Activated T-cell treated with anti-CD3 and anti-CD28 coated beads for 4 hours (primary cell): ENCODE measurements around the gene SEMA4B.
A peak's percentile ranks its signal among the peaks of the same experiment; 100 is the strongest.
"Not testable (repeated sequence)": the region's sequence is repeated elsewhere in the genome, so short reads cannot be mapped to it uniquely, and the experiment has no call there.

ENCODE experiments used
- DNase-seq: peaks from one replicate; pipeline ENCODE4 v3.0.0-alpha.2; 2020

SEMA4B gene

GRCh38 chr15:90201130-90201943, at the start of gene SEMA4B:
Gene SEMA4B (plus strand): TSS chr15:90201330. CDS start chr15:90201579, 249 bp downstream.
- DNase-seq: peak; percentile 45

GRCh38 chr15:90151989-90152645, 49.0 kb upstream of the SEMA4B start:
- DNase-seq: no peak

GRCh38 chr15:90153658-90154057, 47.5 kb upstream of the SEMA4B start:
- DNase-seq: no peak

- no peak for DNase-seq
Measured at GRCh38 chr15:90154246-90154645, 46.9 kb upstream of the SEMA4B start.

- DNase-seq: no peak
Measured at GRCh38 chr15:90154861-90155626, 46.1 kb upstream of the SEMA4B start.

GRCh38 chr15:90159213-90159612, 41.9 kb upstream of the SEMA4B start:
- DNase-seq: no peak

- DNase-seq: no peak
Measured at GRCh38 chr15:90160781-90161727, 40.1 kb upstream of the SEMA4B start.

- no peak for DNase-seq
Measured at GRCh38 chr15:90161950-90162361, 39.2 kb upstream of the SEMA4B start.

- no peak for DNase-seq
Measured at GRCh38 chr15:90162956-90163355, 38.2 kb upstream of the SEMA4B start.

GRCh38 chr15:90164239-90164638, 36.9 kb upstream of the SEMA4B start:
- DNase-seq: not testable (repeated sequence)

GRCh38 chr15:90165157-90165556, 36.0 kb upstream of the SEMA4B start:
- DNase-seq: no peak

GRCh38 chr15:90165659-90166489, 35.3 kb upstream of the SEMA4B start:
- no peak for DNase-seq

GRCh38 chr15:90167121-90167520, 34.0 kb upstream of the SEMA4B start:
- DNase-seq: no peak

- DNase-seq: no peak
Measured at GRCh38 chr15:90171623-90172022, 29.5 kb upstream of the SEMA4B start.

- DNase-seq: no peak
Measured at GRCh38 chr15:90173372-90173771, 27.8 kb upstream of the SEMA4B start.

GRCh38 chr15:90174140-90174875, 26.8 kb upstream of the SEMA4B start:
- DNase-seq: no peak

- DNase-seq: no peak
Measured at GRCh38 chr15:90177012-90177411, 24.1 kb upstream of the SEMA4B start.

GRCh38 chr15:90178468-90179435, 22.4 kb upstream of the SEMA4B start:
- DNase-seq: no peak

- no peak for DNase-seq
Measured at GRCh38 chr15:90181776-90182175, 19.4 kb upstream of the SEMA4B start.
